Hematopoietic multipotent progenitor cell treated with erythropoietin and hydrocortisone succinate and interleukin-3 and kit ligand, for 4 days (in vitro differentiated cells): ENCODE results near the gene BTK.
A peak's percentile ranks its signal among the peaks of the same experiment; 100 is the strongest.

Experiments used
- DNase-seq: peaks from one replicate; pipeline ENCODE4 v3.0.0-alpha.2; 2015

BTK gene

DNA sequence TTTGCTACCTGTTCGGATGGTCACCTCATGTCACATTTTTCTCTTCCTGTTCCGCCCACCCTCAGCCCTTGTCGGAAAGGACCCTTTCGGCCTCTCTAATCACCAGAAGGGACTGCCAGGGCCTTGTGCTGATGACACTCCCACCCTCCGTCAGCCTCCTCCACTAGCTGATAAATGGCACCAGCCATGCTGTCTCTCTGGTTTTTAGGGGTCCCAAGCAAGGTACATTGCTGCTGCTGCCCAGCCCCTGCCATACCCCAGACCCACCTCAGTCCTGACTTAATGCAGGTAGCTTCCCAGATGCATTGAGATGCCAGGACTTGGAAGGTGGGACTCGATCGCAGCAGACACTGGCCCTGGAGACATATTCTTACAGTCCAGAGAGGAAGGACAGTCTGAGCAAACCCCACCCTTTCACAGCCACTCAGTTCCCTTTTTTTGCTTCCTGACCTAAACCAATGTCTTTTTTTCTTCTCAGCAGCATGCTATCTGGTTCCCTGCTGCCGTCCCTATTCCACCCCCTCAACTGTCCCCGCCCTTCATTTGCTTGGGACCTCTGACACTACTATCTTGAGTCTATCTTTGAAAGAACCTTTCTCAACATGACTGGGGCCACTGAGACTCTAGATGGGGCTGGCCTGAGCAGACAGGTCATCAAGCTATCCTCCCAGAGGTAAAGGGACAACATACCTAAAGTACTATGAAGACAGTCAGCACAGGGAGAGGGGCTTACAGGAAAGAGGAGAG lies at the start of gene BTK:
Gene BTK (minus strand): TSS at position 397 of the 747 bp plus-strand sequence. CDS start 10,907 bp downstream, outside the sequence.
- peak; percentile 93 for DNase-seq

DNA sequence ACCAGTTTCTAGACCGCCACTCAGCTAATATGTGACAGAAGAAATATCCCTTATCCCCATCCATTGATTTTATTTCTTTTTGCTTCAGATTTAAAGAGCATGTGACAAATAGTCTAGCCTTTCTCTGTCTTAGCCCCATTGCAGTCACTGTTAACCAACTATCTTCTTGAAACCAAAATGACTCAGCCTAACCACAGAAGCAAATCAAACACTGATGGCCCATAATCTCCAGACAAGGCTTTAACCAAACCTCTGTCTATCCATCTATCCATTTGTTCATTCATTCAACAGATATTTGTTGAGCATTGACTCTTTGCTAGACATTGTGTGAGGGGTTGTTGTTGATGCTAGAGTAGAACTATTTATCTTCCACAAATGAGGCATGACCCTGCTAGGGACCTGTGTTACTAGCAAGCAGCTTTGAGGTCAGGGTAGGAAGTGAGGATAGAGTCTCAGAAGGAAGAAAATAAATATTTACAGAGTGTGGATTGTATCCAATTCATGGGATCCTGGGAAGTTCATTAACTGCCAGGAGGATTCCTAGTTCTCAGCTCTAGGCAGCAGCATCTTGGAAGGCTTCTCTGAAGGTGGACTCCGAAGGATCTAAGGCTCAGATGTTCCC lies 44.6 kb upstream of the BTK start:
- DNase-seq, result peak; percentile 61

DNA sequence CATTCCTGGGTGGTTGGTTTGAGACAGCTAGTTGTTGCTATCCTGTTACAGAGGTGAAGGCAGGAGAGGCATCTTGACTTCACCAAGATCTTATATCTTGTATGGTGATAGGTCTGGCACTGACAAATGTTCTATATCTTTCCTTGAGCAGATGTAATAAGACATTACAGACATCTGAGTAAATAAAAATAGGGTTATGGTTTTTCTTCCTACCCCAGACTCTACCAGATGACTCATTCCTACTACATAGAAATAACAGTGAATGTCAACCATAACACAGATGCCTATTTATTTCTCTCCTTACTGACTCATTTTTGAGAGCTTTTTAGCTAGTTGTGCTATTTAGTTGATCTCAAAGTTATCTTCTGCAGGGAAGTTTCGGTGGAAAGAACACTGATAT lies 43.9 kb upstream of the BTK start:
- DNase-seq, result no peak

DNA sequence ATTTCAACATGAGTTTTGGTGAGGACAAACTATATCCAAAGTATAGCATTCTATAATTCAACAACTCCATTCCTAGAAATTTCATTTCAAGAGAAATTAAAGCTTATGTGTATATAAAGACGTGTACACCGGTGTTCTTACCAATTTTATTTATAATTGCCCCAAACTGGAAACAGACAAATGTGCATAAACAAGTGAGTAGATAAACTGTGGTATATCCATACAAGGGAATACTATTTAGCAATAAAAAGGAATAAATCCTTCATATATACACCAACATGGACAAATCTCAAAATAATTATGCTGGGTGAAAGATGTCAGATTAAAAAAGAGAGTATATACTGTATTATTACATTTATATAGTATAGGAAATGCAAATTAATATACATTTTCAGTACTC lies 42.0 kb upstream of the BTK start:
- DNase-seq, result no peak

DNA sequence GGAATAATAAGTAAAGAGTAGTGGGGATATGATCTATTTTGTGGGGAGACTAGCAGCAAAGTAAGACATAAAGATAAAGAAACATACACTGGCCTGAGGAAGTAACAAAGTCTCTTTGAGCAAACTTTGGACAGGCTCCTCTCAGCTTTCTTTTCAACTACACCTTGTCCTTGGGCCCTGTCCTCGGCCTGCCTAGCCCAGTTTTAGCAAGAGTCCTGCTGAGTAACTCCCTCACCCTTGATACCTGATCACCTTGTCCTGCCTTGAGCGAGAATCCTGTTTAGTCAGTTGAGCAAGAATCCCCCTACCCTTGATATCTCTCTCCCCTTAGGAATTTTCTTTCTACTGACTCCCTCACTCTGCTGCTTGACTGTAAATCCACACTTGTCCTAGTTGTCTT lies 33.5 kb upstream of the BTK start:
- DNase-seq, result no peak

DNA sequence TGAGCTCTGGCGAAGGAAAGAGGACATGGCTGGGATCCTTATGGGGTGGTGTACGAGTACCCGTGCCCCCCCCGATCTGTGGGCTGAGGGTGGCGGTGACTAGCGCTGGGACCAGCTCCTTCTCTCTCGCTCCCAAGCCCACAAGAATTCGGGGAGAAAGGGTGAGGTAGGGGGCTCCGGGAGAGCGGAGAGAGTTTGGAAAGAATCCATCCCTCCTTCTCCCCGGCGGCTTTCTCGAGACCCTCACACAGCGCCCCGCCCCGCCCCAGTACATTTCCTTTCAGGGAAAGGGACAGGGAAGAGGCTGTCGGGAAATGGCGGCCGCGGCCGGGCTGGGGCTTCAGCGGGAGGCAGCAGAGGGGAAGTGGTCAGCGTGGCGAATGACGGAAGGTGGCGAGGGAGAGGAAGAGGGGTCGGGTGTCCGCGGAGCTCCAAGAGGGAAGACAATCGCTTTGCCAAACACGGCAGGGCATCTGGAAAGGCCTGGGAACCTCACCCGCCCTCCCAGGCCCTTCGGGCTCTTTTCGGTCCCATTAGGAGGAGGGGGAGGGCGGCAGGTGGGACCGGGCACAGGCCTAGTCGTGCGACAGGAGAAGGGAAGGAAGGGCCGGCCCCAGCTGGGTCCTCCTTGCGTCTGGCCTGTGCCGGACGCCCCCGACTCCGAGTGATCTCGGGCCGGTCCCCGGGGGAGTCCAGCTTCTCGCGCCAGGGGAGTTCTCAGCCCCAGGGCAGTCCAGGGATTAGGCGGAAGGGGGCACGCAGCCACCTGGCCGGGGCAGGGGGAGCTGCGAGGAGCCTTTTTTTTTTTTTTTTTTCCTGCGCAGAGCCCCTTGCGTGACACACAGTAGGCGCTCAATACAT lies 32.2 kb upstream of the BTK start:
- DNase-seq, result peak; percentile 60

DNA sequence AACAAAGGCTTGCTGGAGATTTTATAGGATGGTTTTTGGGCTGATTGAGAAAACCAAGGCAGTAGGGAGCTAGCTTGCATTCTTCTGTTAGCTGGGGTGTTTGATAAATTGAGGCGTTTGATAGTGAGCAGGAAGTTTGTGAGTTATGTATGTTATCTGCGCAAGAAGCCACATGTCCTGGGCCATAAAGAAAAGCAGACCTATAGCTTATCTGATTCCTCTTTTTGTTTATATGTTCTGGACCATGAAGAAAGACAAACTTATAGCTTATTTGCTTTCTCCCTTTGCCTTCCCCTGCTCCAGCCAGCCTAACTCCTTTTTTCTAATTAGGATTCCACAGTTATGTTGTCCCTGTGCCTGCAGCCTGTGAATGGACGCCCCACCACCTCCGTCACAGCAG lies 31.2 kb upstream of the BTK start:
- peak; percentile 40 for DNase-seq

DNA sequence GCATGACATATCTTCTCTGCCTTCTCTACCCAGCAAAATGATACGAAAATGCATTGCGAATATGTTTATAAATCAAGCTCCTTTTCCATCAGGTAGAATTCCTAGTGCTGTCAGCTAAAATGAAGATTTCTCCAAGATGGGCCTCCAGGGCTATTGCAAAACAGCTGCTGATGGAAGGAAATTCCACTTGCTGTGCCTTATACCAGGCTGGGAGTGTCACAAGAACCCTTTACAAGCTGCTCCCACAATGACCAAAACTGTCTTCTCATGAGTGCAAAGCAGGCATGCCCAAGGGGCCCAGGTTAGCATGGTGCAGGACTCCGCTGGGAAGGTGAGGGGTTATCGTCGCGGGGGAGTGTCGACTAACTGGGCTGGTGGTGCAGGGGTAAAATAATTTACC lies 30.7 kb upstream of the BTK start:
- no peak for DNase-seq

DNA sequence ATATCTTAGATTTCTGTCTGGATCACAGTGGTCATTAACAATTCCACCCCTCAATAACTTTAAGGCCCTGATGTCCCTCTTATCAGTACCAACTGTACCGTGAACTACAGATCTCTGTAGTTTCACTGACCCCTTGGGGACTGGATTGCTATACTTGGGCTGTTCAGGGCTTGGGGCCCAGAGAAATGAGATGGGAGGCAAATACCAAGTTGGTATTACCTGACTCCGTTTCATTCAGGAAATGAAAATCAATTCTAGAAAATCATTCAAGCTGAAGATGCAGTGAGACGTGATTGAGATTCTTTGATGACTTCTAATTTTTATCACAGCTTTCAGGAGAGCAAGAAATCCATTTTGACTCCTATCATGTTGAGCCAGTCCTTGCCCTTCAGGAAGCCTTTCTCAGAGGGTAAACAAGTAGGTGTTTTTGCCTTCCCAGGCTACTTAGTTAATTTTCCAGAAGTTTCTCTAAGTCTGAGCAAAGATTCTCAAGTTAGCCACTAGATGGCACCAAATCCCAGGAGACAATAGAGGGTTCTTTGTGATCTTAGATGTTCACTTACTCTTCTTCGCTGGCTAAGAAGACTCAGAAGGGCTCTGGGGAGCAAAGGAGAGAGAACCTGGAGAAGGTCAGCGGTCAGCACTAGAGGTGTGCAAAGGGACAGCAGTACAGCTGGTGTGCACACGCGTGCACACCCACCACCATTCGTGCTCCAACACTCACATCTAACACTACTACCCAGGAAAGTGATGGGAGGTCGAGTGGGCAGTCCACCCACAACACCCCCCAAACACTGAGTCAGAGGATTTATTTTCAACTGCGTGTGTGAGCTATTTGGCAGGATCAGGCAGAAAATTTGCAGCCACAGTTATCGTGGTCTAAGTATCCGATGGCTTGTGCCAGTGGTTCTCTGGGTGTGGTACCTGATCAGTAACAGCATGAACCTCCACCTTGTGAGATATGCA lies 29.5 kb upstream of the BTK start:
- DNase-seq, result peak; percentile 84

DNA sequence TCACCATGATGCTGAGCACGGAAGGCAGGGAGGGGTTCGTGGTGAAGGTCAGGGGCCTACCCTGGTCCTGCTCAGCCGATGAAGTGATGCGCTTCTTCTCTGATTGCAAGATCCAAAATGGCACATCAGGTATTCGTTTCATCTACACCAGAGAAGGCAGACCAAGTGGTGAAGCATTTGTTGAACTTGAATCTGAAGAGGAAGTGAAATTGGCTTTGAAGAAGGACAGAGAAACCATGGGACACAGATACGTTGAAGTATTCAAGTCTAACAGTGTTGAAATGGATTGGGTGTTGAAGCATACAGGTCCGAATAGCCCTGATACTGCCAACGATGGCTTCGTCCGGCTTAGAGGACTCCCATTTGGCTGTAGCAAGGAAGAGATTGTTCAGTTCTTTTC lies 26.0 kb upstream of the BTK start:
- no peak for DNase-seq

DNA sequence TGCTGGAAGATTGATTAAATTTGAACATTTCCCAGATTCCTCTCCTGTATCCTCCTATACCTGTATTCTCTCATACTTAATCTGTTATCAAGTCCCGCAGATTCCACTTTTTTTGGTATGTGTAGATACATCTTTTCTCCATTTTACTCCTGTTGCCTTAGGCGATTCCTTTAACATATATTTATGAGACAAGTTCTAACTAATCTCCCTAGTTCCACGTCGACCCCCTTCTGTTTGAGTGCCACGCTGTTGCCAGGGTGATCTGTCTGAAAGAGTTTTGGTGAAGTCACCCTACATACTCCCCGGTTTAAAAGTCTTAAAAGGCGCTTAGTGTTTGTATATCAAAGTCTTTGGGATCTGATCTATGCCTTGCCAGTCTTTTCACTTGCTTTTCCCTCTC lies 24.5 kb upstream of the BTK start:
- no peak for DNase-seq

DNA sequence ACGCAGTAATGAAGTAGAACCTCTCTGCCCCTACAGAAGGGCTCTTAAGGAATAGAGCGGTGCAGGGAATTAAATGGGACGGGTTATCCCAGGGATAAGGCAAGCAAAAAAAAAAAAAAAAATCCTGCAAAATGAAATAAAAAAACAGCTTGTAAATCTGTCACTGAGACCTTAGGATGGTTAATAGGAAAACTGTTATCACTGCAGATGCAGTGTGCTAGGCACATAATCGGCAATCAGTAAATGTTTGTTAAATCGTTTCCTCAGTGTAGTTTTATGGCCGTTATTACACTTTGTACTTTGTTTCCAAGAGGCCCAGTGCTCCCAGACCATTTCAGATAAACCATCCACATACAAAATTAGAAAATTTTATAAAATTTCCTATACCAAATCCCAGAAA lies 23.1 kb upstream of the BTK start:
- no peak for DNase-seq

DNA sequence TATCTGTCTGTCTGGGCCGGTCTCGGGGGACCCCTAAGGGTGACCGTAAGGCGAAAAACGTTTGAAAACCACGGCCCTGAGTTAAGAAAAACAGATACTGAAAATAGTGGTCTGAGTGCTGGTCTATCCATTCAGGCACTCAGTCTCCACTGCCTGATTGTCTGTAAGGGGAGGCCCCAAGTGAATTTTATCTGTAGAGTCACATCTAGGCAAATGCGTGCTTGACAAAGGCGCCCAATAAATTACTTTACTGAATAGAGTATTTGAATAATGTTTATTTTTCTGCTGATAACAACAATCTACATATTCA lies 22.5 kb upstream of the BTK start:
- no peak for DNase-seq

DNA sequence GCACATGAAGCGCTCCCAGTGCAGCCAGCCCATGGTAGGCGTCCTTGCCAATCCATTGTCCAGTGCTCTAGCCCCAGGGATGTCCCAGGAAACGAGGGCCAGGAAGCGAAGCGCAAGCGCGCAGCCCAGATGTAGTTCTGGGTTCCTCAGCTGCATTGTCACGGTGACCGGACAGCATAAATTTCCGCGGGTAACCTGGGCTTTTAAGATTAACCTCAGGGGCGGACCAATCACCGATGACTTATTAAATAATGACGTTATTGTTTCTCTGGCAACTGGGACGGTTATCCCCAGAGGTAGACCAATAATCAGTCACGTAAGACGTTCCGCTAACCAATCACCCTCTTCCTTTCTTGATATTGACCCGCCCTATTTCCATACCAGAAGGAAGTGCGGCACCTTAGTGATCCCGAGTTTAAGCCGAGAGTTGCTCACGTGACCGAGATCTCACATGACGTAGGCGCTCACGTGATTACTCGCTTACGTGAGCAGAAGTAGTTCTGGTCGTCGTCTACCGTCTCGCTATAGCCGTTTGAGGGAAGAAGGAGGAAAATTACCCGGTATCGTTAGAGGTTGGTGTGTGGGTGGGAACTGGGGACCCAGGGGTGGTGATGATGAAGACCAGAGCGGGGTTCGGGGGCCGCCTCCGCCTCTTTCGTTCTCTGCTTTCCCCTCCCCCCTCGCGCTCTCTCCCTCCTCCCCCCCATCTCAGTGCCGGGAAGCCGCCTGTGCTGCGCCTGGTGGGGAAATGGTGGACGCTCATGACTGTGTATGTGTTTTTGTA lies 21.9 kb upstream of the BTK start, which contains the start of the genes GLA and HNRNPH2:
Gene GLA (minus strand): TSS at position 178 of the 784 bp plus-strand sequence. CDS start 22 bp downstream, at position 156.
Gene HNRNPH2 (plus strand): TSS at position 475 of the 784 bp plus-strand sequence. CDS start 3,767 bp downstream, outside the sequence.
- peak; percentile 98 for DNase-seq

DNA sequence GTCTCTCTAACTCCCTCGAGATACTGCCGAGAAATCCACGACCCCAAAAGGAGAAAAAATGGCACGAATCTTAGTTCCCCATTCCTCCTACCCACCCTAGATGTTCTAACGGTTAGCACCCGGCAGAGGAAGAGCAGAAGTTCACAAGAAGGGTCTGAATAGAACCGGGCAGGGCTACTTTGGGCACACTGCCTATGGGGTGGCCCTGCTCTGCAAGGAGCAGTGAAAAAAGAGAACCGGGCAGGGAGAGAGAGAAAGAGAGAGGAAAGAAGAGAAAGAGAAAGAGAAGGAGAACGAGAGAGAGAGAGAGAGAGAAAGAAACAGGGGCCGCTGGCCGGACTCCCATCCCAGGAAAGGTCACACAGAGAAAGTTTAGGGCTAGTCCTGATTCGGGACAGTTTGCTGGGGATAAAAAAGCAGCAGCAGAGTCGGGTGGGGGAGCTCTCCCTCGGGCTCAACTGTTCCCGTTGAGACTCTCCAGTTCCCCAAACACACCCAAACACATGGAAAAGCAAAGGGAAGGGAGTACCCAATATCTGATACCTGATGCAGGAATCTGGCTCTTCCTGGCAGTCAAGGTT lies 21.3 kb upstream of the BTK start:
- peak; percentile 64 for DNase-seq

DNA sequence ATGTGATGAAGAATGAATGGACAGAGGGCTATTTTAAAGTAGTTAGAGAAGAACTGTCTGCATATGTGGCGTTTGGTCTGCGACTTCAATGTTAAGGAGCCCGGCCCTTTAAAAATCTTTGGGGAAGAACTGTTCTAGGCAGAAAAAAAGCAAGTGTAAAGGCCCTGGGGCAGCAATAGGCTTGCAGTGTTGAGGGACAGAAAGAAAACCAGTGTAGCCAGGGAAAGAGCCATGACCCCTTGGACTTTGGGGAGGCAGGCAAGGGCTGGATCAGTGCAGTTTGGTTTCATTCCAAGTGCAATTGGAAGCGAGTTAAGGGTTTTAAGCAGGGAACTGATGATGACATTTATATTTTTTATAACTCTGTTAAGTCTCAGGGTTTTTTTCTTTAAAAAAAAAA lies 13.8 kb upstream of the BTK start:
- no peak for DNase-seq

DNA sequence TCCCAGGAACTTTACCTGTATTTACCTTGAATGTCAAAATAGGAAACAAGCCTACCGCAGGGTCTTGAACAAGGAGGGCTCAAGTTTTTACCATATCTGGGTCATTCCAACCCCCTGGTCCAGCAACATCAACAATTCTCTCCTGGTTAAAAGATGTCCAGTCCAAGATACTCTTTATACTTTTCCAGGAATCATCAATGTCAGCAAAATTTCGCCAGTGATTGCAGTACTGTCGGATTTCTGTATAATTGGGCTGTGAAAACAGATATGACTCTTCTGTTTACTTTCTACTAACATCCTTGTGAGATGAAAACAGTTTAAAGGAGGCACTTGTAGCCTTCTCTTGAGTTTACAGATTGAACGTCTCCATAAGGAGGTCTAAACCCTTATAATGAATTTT lies 12.7 kb upstream of the BTK start:
- DNase-seq, result no peak

DNA sequence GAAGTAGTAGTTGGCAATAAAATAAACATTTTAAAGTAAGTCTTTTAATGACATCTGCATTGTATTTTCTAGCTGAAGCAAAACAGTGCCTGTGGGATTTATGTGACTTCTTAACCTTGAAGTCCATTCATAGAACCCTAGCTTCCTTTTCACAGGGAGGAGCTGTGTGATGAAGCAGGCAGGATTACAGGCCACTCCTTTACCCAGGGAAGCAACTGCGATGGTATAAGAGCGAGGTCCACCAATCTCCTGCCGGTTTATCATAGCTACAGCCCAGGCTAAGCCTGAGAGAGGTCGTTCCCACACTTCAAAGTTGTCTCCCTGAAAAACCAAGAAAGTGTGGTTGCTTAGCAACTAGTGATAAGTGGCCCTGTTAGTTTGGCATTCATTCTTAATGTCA lies 11.8 kb upstream of the BTK start:
- DNase-seq, result peak; percentile 19

DNA sequence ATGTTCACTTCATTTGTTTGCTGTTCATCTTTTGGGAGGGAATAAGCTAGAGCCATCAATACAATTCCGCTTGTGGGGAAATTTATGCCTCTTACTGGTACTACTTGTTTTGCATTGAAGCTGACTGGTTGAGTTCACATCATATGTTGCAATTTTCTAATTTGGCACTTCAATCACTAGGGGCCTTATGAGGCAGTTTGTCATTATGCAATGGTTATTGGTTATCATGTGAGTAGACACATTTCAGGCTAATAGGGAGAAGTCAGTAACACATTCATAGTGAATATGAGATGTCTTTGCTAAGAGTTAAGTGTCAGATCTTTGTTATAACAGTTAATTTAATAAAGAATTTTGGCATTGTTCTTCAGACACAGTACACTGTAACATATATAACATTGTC lies 9.8 kb upstream of the BTK start:
- DNase-seq, result peak; percentile 67

DNA sequence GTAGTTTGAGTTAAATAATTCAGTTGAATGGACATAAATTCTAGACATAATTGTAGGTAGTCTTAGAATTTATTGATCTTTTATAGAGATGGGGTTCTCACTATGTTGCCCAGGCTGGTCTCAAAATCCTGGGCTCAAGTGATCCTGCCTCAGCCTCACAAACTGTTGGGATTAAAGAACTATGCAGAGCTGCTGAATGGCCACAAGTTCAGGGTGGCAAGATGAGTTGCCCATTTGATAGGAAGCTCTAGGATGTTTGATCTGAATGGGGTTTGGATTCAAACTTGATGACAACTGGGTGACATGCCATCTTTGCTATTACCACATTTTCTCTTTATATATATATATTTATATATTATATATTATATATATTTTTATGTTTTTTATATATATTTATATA lies 8.4 kb upstream of the BTK start:
- peak; percentile 42 for DNase-seq
